Sigmoid colon (tissue), 7 donors: ENCODE data around the gene TRDMT1. TPM values are rescaled to one million over a fixed set of nuclear protein-coding genes. Genes with fewer than 3 reads are reported as not detected.

Experiments used
- DNase-seq: peaks from one replicate; pipeline ENCODE4 v3.0.0-alpha.2; 2019
- H3K27ac ChIP-seq, 4 donors: fragments of 200-600 bp; sonication (generic); one replicate each; pipeline ENCODE4 v1.5.1; 2016 to 2019; ENCODE audit warnings: mild to moderate bottlenecking in 1 of 4
- H3K27me3 ChIP-seq, 3 donors: fragments of 200-600 bp; sonication (generic); one replicate each; pipeline ENCODE4 v1.5.1; 2019; ENCODE audit warnings: mild to moderate bottlenecking in 1 of 3
- H3K36me3 ChIP-seq, 4 donors: fragments of 200-600 bp; sonication (generic); one replicate each; pipeline ENCODE4 v1.5.1; 2016 to 2019
- H3K4me1 ChIP-seq, 4 donors: fragments of 200-600 bp; sonication (generic); one replicate each; pipeline ENCODE4 v1.5.1; 2017 to 2019
- H3K4me3 ChIP-seq, 4 donors: fragments of 200-600 bp; sonication (generic); one replicate each; pipeline ENCODE4 v1.5.1; 2017 to 2019; ENCODE audit warnings: mild to moderate bottlenecking in 2 of 4, moderate library complexity in 1 of 4
- H3K9me3 ChIP-seq, 4 donors: fragments of 200-600 bp in 3 of 4; sonication (generic) in 3 of 4; one replicate each; pipeline versions ENCODE4 v1.5.1 to v1.6.1; 2013 to 2019
- CTCF ChIP-seq, 4 experiments: fragments of 450-650 bp in 3 of 4; fragments of 200-600 bp in 1 of 4; IDR thresholded peaks; one replicate each; pipeline ENCODE4 v1.5.1; 2016 to 2019; ENCODE audit warnings: antibody characterized with exemption in 4 of 4, mild to moderate bottlenecking in 3 of 4, moderate library complexity in 2 of 4
- EP300 ChIP-seq, 4 donors: sonication (generic); formaldehyde crosslinking; IDR thresholded peaks; one replicate each; pipeline ENCODE4 v1.6.1; 2017; ENCODE audit warnings: antibody characterized with exemption in 4 of 4
- POLR2A ChIP-seq, 2 donors: fragments of 450-650 bp; IDR thresholded peaks; one replicate each; pipeline ENCODE4 v1.6.1; 2016; ENCODE audit warnings: antibody characterized with exemption in 2 of 2, mild to moderate bottlenecking in 2 of 2, moderate library complexity in 2 of 2
- POLR2AphosphoS5 ChIP-seq, 4 donors: sonication (generic); formaldehyde crosslinking; IDR thresholded peaks; one replicate each; pipeline ENCODE4 v1.6.1; 2017; ENCODE audit warnings: antibody characterized with exemption in 4 of 4
- WGBS, 2 donors: extraction: QIAGEN DNeasy Blood & Tissue Kit; methylation state at CpG; one replicate each; pipeline ENCODE4 v1.1.7; 2013; 5-methylcytosine and 5-hydroxymethylcytosine counted together
- intact Hi-C: fragments of 100-400 bp; cut with DNase I; formaldehyde crosslinking; loops from one replicate; pipeline ENCODE4 v1.15.1; 2023
- polyA plus RNA-seq, 3 donors: library from polyadenylated mRNA; stranded (reverse); fragments of 200-250 nt; gene quantifications; one replicate each; pipeline ENCODE4 v1.2.3, GENCODE V29; 2013
- total RNA-seq, 4 donors: library from RNA; depleted of rRNA; stranded (reverse); fragments of >200 nt; gene quantifications; one replicate each; pipeline ENCODE4 v1.1.0, GENCODE V29; 2016
- donor health status: healthy with polysubstance abuse.
- donor health status: Bipolar disorder and iron deficiency.
- donor health status: healthy.

TRDMT1 gene
- total and polyA plus RNA-seq, 7 donors: 1.2 to 13.6 (median 7.5) TPM

GRCh38 chr10:17183110-17183509, 18.4 kb downstream of the TRDMT1 start:
- no peaks in the 10 kb centered on the region for H3K27me3 ChIP-seq
- no peak overlapping the region for H3K4me3 ChIP-seq
- TF ChIP-seq CTCF (IDR thresholded peaks at IDR 0.05): no peak
- no peak for TF ChIP-seq EP300 (IDR thresholded peaks at IDR 0.05)
- peaks cover 0 to 5% (median 0%) of the 10 kb centered on the region in 4 donors for H3K4me1 ChIP-seq
- no peak overlapping the region for H3K27ac ChIP-seq
- intact Hi-C loops: no loop called here
- H3K36me3 ChIP-seq: no peaks in the 10 kb centered on the region
- H3K9me3 ChIP-seq: no peaks in the 10 kb centered on the region
- no peak for DNase-seq
- WGBS, 2 donors: 90 to 91% methylated on average over 2 of the region's 2 CpGs

- H3K36me3 ChIP-seq: no peaks in the 10 kb centered on the region
- TF ChIP-seq CTCF (IDR thresholded peaks at IDR 0.05): no peak
- TF ChIP-seq POLR2A (IDR thresholded peaks at IDR 0.05): no peak
- no peak for TF ChIP-seq EP300 (IDR thresholded peaks at IDR 0.05)
- H3K27me3 ChIP-seq: no peaks in the 10 kb centered on the region
- H3K27ac ChIP-seq: no peak overlapping the region
- H3K9me3 ChIP-seq: no peaks in the 10 kb centered on the region
- DNase-seq: no peak
- WGBS, 2 donors: 58 to 80% methylated on average over 3 of the region's 3 CpGs
- H3K4me3 ChIP-seq: no peak overlapping the region
- H3K4me1 ChIP-seq: no peaks in the 10 kb centered on the region
- intact Hi-C loops: no loop called here
These were observed 19.7 kb downstream of the TRDMT1 start for GRCh38 chr10:17181751-17182150.

GRCh38 chr10:17181110-17181509, 20.4 kb downstream of the TRDMT1 start:
- H3K9me3 ChIP-seq: no peaks in the 10 kb centered on the region
- no peak for DNase-seq
- H3K36me3 ChIP-seq: no peaks in the 10 kb centered on the region
- H3K4me3 ChIP-seq: no peak overlapping the region
- no peaks in the 10 kb centered on the region for H3K27me3 ChIP-seq
- no peaks in the 10 kb centered on the region for H3K4me1 ChIP-seq
- intact Hi-C loops: no loop called here
- H3K27ac ChIP-seq: no peak overlapping the region
- no peak for TF ChIP-seq POLR2AphosphoS5 (IDR thresholded peaks at IDR 0.05)
- TF ChIP-seq CTCF (IDR thresholded peaks at IDR 0.05): no peak
- no peak for TF ChIP-seq EP300 (IDR thresholded peaks at IDR 0.05)
- TF ChIP-seq POLR2A (IDR thresholded peaks at IDR 0.05): no peak
- WGBS, 2 donors: 95 to 96% methylated on average over 5 of the region's 5 CpGs

- 92 to 93% methylated on average over 3 of the region's 3 CpGs for WGBS, 2 donors
- Histone ChIP-seq H3K36me3 (no peaks in the 10 kb centered on the region), H3K4me3 (no peak overlapping the region), H3K27me3 (no peaks in the 10 kb centered on the region), H3K27ac (no peak overlapping the region), H3K4me1 (peaks cover 0 to 6% (median 0%) of the 10 kb centered on the region in 4 donors), H3K9me3 (no peaks in the 10 kb centered on the region)
- DNase-seq: no peak
- TF ChIP-seq POLR2A (IDR thresholded peaks at IDR 0.05) (no peak), POLR2AphosphoS5 (IDR thresholded peaks at IDR 0.05) (no peak), EP300 (IDR thresholded peaks at IDR 0.05) (no peak), CTCF (IDR thresholded peaks at IDR 0.05) (no peak)
- intact Hi-C loops: no loop called here
These were observed 22.5 kb downstream of the TRDMT1 start for GRCh38 chr10:17179002-17179401.

- DNase-seq: no peak
- Histone ChIP-seq H3K9me3 (no peaks in the 10 kb centered on the region), H3K4me1 (peaks cover 0 to 6% (median 0%) of the 10 kb centered on the region in 4 donors), H3K4me3 (no peak overlapping the region), H3K27ac (no peak overlapping the region), H3K36me3 (no peaks in the 10 kb centered on the region), H3K27me3 (no peaks in the 10 kb centered on the region)
- TF ChIP-seq POLR2AphosphoS5 (IDR thresholded peaks at IDR 0.05) (no peak), EP300 (IDR thresholded peaks at IDR 0.05) (no peak), POLR2A (IDR thresholded peaks at IDR 0.05) (no peak), CTCF (IDR thresholded peaks at IDR 0.05) (no peak)
- intact Hi-C loops: no loop called here
- 94 to 98% methylated on average over 1 of the region's 1 CpG for WGBS, 2 donors
These were observed 23.5 kb downstream of the TRDMT1 start for GRCh38 chr10:17178006-17178405.
